HG03520 (cell line): ENCODE results near the gene OVAAL.
"Not testable (repeated sequence)": the region's sequence is repeated elsewhere in the genome, so short reads cannot be mapped to it uniquely, and the experiment has no call there.

Experiments
- ATAC-seq: cut with Tn5 transposase; IDR thresholded peaks from one replicate; pipeline ENCODE4 v1.9.1; 2021; ENCODE audit warnings: mild to moderate bottlenecking, moderate library complexity; ENCODE audit not compliant: unreplicated experiment

OVAAL gene

GRCh38 chr1:180540697-180541594 lies 17.8 kb upstream of the OVAAL start:
- no peak for ATAC-seq

GRCh38 chr1:180542113-180542837 lies 16.5 kb upstream of the OVAAL start:
- no peak for ATAC-seq

- ATAC-seq, result no peak
Measured at GRCh38 chr1:180542838-180543145, 16.0 kb upstream of the OVAAL start.

- no peak for ATAC-seq
Measured at GRCh38 chr1:180544050-180544449, 14.7 kb upstream of the OVAAL start.

- no peak for ATAC-seq
Measured at GRCh38 chr1:180545991-180546390, 12.8 kb upstream of the OVAAL start.

- no peak for ATAC-seq
Measured at GRCh38 chr1:180548686-180549317, 10.0 kb upstream of the OVAAL start.

GRCh38 chr1:180549770-180550169 lies 9.0 kb upstream of the OVAAL start:
- not testable (repeated sequence) for ATAC-seq

- ATAC-seq, result no peak
Measured at GRCh38 chr1:180550241-180550640, 8.5 kb upstream of the OVAAL start.

GRCh38 chr1:180551997-180552396 lies 6.8 kb upstream of the OVAAL start:
- ATAC-seq, result no peak

GRCh38 chr1:180553046-180553445 lies 5.7 kb upstream of the OVAAL start:
- not testable (repeated sequence) for ATAC-seq

GRCh38 chr1:180555411-180555810 lies 3.4 kb upstream of the OVAAL start:
- no peak for ATAC-seq

- ATAC-seq, result no peak
Measured at GRCh38 chr1:180560200-180560867, 1.6 kb downstream of the OVAAL start.

GRCh38 chr1:180560868-180561600 lies 2.3 kb downstream of the OVAAL start:
- no peak for ATAC-seq

GRCh38 chr1:180562640-180563025 lies 3.9 kb downstream of the OVAAL start:
- ATAC-seq, result no peak

- no peak for ATAC-seq
Measured at GRCh38 chr1:180563026-180563827, 4.5 kb downstream of the OVAAL start.

- no peak for ATAC-seq
Measured at GRCh38 chr1:180565121-180565871, 6.5 kb downstream of the OVAAL start.

- no peak for ATAC-seq
Measured at GRCh38 chr1:180566026-180566425, 7.3 kb downstream of the OVAAL start.

GRCh38 chr1:180566495-180566894 lies 7.7 kb downstream of the OVAAL start:
- no peak for ATAC-seq

- no peak for ATAC-seq
Measured at GRCh38 chr1:180567654-180568053, 8.9 kb downstream of the OVAAL start.
